DND-41 (cell line): ENCODE data around the gene KERA.

Experiments
- ATAC-seq: fragments of 200-7000 bp; cut with Tn5 transposase; 3 replicates; pipeline ENCODE4 v1.9.1; 2021; ENCODE audit warnings: low read depth; ENCODE audit not compliant: insufficient read depth
- DNase-seq: peaks from one replicate; pipeline ENCODE4 v3.0.0-alpha.2; 2020
- H2AFZ ChIP-seq: 2 replicates; pipeline ENCODE4 v1.6.0; 2012; ENCODE audit warnings: low read depth, low read length
- H3K27ac ChIP-seq: 2 replicates; pipeline ENCODE4 v1.5.1; 2012; ENCODE audit warnings: low read length, inconsistent platforms
- H3K27me3 ChIP-seq: fragments of 200-600 bp; sonication (generic); 2 replicates; pipeline ENCODE4 v1.6.0; 2012; ENCODE audit warnings: low read length, mild to moderate bottlenecking, inconsistent platforms; ENCODE audit not compliant: insufficient read depth, poor library complexity
- H3K36me3 ChIP-seq: 2 replicates; pipeline ENCODE4 v1.5.1; 2012; ENCODE audit warnings: low read length, inconsistent platforms; ENCODE audit not compliant: insufficient read depth
- H3K4me1 ChIP-seq: 2 replicates; pipeline ENCODE4 v1.5.1; 2012; ENCODE audit warnings: mild to moderate bottlenecking, low read length; ENCODE audit not compliant: insufficient read depth
- H3K4me2 ChIP-seq: 2 replicates; pipeline ENCODE4 v1.6.0; 2012; ENCODE audit warnings: mild to moderate bottlenecking, moderate library complexity, low read length, inconsistent platforms; ENCODE audit not compliant: insufficient read depth
- H3K4me3 ChIP-seq, 2 experiments: fragments of 200-600 bp in 1 of 2; shearing (Covaris generic) in 1 of 2; 2 replicates each; pipeline ENCODE4 v1.5.1; 2012 to 2016; ENCODE audit warnings: inconsistent platforms in 2 of 2, low read length in 2 of 2, mild to moderate bottlenecking in 2 of 2, low read depth in 1 of 2, moderate library complexity in 1 of 2
- H3K79me2 ChIP-seq: 2 replicates; pipeline ENCODE4 v1.6.0; 2012; ENCODE audit warnings: low read length, inconsistent platforms; ENCODE audit not compliant: insufficient read depth
- H3K9ac ChIP-seq: 2 replicates; pipeline ENCODE4 v1.6.0; 2012; ENCODE audit warnings: low read depth, mild to moderate bottlenecking, inconsistent platforms, low read length, moderate library complexity
- H3K9me3 ChIP-seq: 2 replicates; pipeline ENCODE4 v1.5.1; 2012; ENCODE audit warnings: low read length, moderate library complexity, mild to moderate bottlenecking, inconsistent platforms; ENCODE audit not compliant: insufficient read depth, severe bottlenecking
- H4K20me1 ChIP-seq: 2 replicates; pipeline ENCODE4 v1.6.0; 2012; ENCODE audit warnings: low read length; ENCODE audit not compliant: insufficient read depth
- EZH2 ChIP-seq: IDR thresholded peaks from 3 replicates; pipeline ENCODE4 v1.6.1; 2012; ENCODE audit warnings: borderline replicate concordance, low read depth, mild to moderate bottlenecking, moderate library complexity, low read length, inconsistent platforms; ENCODE audit not compliant: severe bottlenecking
- TF ChIP-seq, protein P1 (sequence below): IDR thresholded peaks from 2 replicates; pipeline ENCODE4 v1.5.1; 2012; ENCODE audit warnings: borderline replicate concordance, low read length, moderate library complexity, mild to moderate bottlenecking; ENCODE audit not compliant: poor library complexity, severe bottlenecking; ENCODE audit errors: extremely low read depth

KERA gene, protein sequence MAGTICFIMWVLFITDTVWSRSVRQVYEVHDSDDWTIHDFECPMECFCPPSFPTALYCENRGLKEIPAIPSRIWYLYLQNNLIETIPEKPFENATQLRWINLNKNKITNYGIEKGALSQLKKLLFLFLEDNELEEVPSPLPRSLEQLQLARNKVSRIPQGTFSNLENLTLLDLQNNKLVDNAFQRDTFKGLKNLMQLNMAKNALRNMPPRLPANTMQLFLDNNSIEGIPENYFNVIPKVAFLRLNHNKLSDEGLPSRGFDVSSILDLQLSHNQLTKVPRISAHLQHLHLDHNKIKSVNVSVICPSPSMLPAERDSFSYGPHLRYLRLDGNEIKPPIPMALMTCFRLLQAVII

DNA sequence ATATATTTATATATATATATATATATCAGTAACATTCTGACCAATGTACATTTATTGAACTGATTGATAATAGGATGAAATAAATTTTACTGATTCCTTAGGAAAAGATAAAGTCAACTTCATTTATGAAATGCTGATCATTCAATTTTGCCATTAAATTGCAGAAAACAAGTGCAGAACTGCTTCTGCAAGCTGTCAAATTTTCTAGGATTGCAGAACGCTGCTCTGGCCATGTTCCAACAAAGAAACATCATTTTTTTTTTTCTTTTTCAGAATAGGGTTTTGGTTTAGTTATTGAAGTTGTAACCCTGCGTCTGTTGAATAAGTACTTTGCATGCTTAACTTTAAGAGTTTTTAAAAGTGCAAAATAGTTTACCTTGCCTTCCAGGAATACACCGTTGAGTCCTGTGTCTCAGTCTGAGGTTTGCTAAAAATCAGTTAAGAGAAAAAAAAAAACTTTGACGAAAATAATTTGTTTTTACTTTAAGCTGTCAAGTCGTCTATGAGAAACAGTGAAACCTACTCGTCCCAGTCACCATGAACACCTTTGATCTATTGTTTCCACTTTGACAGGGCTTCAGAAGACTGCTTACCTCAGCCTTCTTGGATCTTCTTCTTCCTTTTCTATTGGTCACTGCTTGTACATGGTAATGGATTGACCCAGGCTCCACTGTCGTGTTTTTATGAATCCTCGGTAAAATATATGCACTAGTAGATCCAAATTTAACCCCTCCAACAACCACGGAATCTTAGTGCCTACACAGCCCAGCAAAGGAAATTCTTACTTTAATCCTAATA lies at the start of gene KERA:
TSS of gene KERA (minus strand) at position 657 of the 798 bp plus-strand sequence. CDS start 1,743 bp downstream, outside the sequence.
- Histone ChIP-seq H3K36me3 (no peaks in the 10 kb centered on the region), H3K27ac (no peak within 1 kb of the TSS), H2AFZ (no peak within 1 kb of the TSS), H3K4me1 (no peaks in the 10 kb centered on the region), H3K4me2 (no peak within 1 kb of the TSS), H3K9ac (no peak within 1 kb of the TSS), H4K20me1 (no peaks in the 10 kb centered on the region), H3K79me2 (no peaks in the 10 kb centered on the region), H3K27me3 (no peaks in the 10 kb centered on the region), H3K9me3 (no peaks in the 10 kb centered on the region), H3K4me3 (no peak within 1 kb of the TSS)
- no peak for DNase-seq
- no peak for ATAC-seq
- TF ChIP-seq, protein P1, sequence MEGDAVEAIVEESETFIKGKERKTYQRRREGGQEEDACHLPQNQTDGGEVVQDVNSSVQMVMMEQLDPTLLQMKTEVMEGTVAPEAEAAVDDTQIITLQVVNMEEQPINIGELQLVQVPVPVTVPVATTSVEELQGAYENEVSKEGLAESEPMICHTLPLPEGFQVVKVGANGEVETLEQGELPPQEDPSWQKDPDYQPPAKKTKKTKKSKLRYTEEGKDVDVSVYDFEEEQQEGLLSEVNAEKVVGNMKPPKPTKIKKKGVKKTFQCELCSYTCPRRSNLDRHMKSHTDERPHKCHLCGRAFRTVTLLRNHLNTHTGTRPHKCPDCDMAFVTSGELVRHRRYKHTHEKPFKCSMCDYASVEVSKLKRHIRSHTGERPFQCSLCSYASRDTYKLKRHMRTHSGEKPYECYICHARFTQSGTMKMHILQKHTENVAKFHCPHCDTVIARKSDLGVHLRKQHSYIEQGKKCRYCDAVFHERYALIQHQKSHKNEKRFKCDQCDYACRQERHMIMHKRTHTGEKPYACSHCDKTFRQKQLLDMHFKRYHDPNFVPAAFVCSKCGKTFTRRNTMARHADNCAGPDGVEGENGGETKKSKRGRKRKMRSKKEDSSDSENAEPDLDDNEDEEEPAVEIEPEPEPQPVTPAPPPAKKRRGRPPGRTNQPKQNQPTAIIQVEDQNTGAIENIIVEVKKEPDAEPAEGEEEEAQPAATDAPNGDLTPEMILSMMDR = no peak
- TF ChIP-seq EZH2 = no peak

DNA sequence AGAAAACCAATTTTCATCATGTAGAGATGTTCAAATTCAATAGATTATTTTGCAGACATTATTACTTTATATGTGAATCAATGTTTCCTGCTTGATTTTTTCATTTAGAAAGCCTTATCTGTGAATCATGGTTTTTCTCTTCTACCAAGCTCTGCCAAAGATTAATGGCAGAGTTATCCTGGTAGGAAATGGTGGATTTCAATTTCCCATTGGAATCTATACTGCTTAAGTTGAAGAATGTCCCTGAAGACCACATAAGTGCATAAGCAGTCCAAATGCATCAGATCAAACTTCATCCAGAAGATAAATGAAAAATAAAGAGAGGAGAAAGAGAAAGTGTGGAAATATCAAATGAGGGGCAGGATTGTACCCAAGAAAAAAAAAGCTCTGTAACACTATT lies 48.5 kb upstream of the KERA start:
- Histone ChIP-seq H3K4me1 (no peaks in the 10 kb centered on the region), H3K27me3 (no peaks in the 10 kb centered on the region), H3K79me2 (no peaks in the 10 kb centered on the region), H3K9me3 (no peaks in the 10 kb centered on the region), H3K4me2 (no peak overlapping the region), H2AFZ (no peak overlapping the region), H3K36me3 (no peaks in the 10 kb centered on the region), H3K27ac (no peak overlapping the region), H3K4me3 (no peak overlapping the region), H3K9ac (no peak overlapping the region), H4K20me1 (no peaks in the 10 kb centered on the region)
- DNase-seq (no peak), ATAC-seq (no peak)
- no peak for TF ChIP-seq EZH2
- TF ChIP-seq, protein P1 = no peak

DNA sequence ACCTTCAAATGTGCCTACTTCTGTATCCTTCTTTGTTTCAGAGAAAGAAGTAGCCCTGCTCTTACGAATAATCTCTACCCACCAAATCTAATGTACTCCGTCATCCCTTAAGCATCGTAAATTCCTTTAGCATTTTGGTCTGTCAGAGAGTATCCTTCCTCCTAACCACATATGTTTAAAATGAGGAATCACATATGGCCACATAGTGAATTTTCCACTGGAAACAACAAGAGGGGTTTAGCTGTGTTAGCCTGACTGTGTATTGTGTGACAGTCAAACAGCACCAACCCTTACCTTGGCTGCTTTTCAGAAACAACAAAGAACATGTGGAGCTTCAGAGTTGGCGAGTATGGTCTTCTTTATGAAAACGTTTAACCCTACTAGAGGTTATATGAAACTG lies 48.0 kb upstream of the KERA start:
- DNase-seq = no peak
- Histone ChIP-seq H3K27ac (no peak overlapping the region), H3K79me2 (no peaks in the 10 kb centered on the region), H4K20me1 (no peaks in the 10 kb centered on the region), H3K4me1 (no peaks in the 10 kb centered on the region), H2AFZ (no peak overlapping the region), H3K27me3 (no peaks in the 10 kb centered on the region), H3K9me3 (no peaks in the 10 kb centered on the region), H3K4me3 (no peak overlapping the region), H3K36me3 (no peaks in the 10 kb centered on the region), H3K9ac (no peak overlapping the region), H3K4me2 (no peak overlapping the region)
- no peak for TF ChIP-seq EZH2
- TF ChIP-seq, protein P1 = no peak
- no peak for ATAC-seq
